ENCODE data around the gene SWAP70. TPM values are rescaled to one million over a fixed set of nuclear protein-coding genes. Genes with fewer than 3 reads are reported as not detected.
A peak's percentile ranks its signal among the peaks of the same experiment; 100 is the strongest.
"Not testable (repeated sequence)": the region's sequence is repeated elsewhere in the genome, so short reads cannot be mapped to it uniquely, and the experiment has no call there.

SWAP70 gene
- polyA plus RNA-seq, 5 donors, result 16.4 to 26.9 (median 24.9) TPM

GRCh38 chr11:9719566-9720289 lies 55.9 kb downstream of the SWAP70 start:
- DNase-seq, result no peak

- no peak for DNase-seq
These were observed 56.4 kb downstream of the SWAP70 start for GRCh38 chr11:9720290-9720630.

GRCh38 chr11:9722023-9722422 lies 58.1 kb downstream of the SWAP70 start:
- no peak for DNase-seq

GRCh38 chr11:9722893-9723292 lies 59.0 kb downstream of the SWAP70 start:
- no peak for DNase-seq

GRCh38 chr11:9726321-9727022 lies 62.6 kb downstream of the SWAP70 start:
- no peak for DNase-seq

- DNase-seq, result no peak
These were observed 64.2 kb downstream of the SWAP70 start for GRCh38 chr11:9728058-9728457.

GRCh38 chr11:9731256-9731655 lies 67.4 kb downstream of the SWAP70 start:
- no peak for DNase-seq

GRCh38 chr11:9732453-9732852 lies 68.6 kb downstream of the SWAP70 start:
- no peak for DNase-seq

- DNase-seq, result no peak
These were observed 69.3 kb downstream of the SWAP70 start for GRCh38 chr11:9733212-9733611.

- no peak for DNase-seq
These were observed 71.4 kb downstream of the SWAP70 start for GRCh38 chr11:9735236-9735635.

- DNase-seq, result no peak
These were observed 72.0 kb downstream of the SWAP70 start for GRCh38 chr11:9735919-9736318.

GRCh38 chr11:9736365-9736764 lies 72.5 kb downstream of the SWAP70 start:
- DNase-seq, result no peak

- no peak for DNase-seq
These were observed 74.2 kb downstream of the SWAP70 start for GRCh38 chr11:9738116-9738515.

- no peak for DNase-seq
These were observed 74.8 kb downstream of the SWAP70 start for GRCh38 chr11:9738707-9739106.

- no peak for DNase-seq
These were observed 75.4 kb downstream of the SWAP70 start for GRCh38 chr11:9739123-9739900.

- no peak for DNase-seq
These were observed 76.5 kb downstream of the SWAP70 start for GRCh38 chr11:9740202-9740883.

GRCh38 chr11:9741260-9741659 lies 77.4 kb downstream of the SWAP70 start:
- no peak for DNase-seq

GRCh38 chr11:9743512-9743911 lies 79.6 kb downstream of the SWAP70 start:
- DNase-seq, result not testable (repeated sequence)

- no peak for DNase-seq
These were observed 81.7 kb downstream of the SWAP70 start for GRCh38 chr11:9745411-9746211.

GRCh38 chr11:9747229-9747628 lies 83.4 kb downstream of the SWAP70 start:
- DNase-seq, result no peak

GRCh38 chr11:9747828-9748227 lies 84.0 kb downstream of the SWAP70 start:
- DNase-seq, result peak in 1 of 2 donors; percentile 33
